Esophagus (tissue), 2 donors: ENCODE measurements around the gene GTF3C1. TPM values are rescaled to one million over a fixed set of nuclear protein-coding genes. Genes with fewer than 3 reads are reported as not detected.
A peak's percentile ranks its signal among the peaks of the same experiment; 100 is the strongest.

Source experiments
- H3K27ac ChIP-seq, 2 donors: one replicate each; pipeline ENCODE4 v1.5.1; 2013; ENCODE audit warnings: low read depth in 2 of 2, mild to moderate bottlenecking in 2 of 2, inconsistent platforms in 1 of 2, low read length in 1 of 2, moderate library complexity in 1 of 2
- H3K27me3 ChIP-seq, 2 donors: one replicate each; pipeline ENCODE4 v1.6.1; 2013; ENCODE audit warnings: low read length in 2 of 2, control low read depth in 1 of 2, mild to moderate bottlenecking in 1 of 2; ENCODE audit not compliant: insufficient read depth in 2 of 2, control insufficient read depth in 1 of 2
- H3K36me3 ChIP-seq, 2 donors: one replicate each; pipeline ENCODE4 v1.6.1; 2013; ENCODE audit warnings: low read length in 1 of 2; ENCODE audit not compliant: control insufficient read depth in 2 of 2, insufficient read depth in 2 of 2
- H3K4me1 ChIP-seq, 2 donors: one replicate each; pipeline ENCODE4 v1.6.1; 2013; ENCODE audit warnings: low read length in 1 of 2; ENCODE audit not compliant: control insufficient read depth in 2 of 2, insufficient read depth in 2 of 2
- H3K4me3 ChIP-seq, 2 donors: one replicate each; pipeline ENCODE4 v1.5.1; 2013; ENCODE audit warnings: low read length in 2 of 2, mild to moderate bottlenecking in 2 of 2, low read depth in 1 of 2, moderate library complexity in 1 of 2
- H3K9me3 ChIP-seq, 2 donors: one replicate each; pipeline ENCODE4 v1.6.1; 2013; ENCODE audit warnings: mild to moderate bottlenecking in 2 of 2, low read depth in 1 of 2, low read length in 1 of 2, moderate library complexity in 1 of 2; ENCODE audit not compliant: control insufficient read depth in 2 of 2, insufficient read depth in 1 of 2
- WGBS, 2 donors: extraction: QIAGEN DNeasy Blood & Tissue Kit; methylation state at CpG; one replicate each; pipeline ENCODE4 v1.1.7; 2013; 5-methylcytosine and 5-hydroxymethylcytosine counted together
- polyA plus RNA-seq, 2 donors: library from polyadenylated mRNA; stranded (reverse); fragments of 200-250 nt; gene quantifications; one replicate each; pipeline ENCODE4 v1.2.3, GENCODE V29; 2013
- donor health status: healthy with polysubstance abuse.
- donor health status: Bipolar disorder and iron deficiency.

GTF3C1 gene
- polyA plus RNA-seq, 2 donors = 85.4 to 109 TPM

GRCh38 chr16:27547851-27548250, 1.9 kb downstream of the GTF3C1 start:
- H3K27me3 ChIP-seq = no peaks in the 10 kb centered on the region
- peaks cover 0 to 16% of the 10 kb centered on the region in 2 donors for H3K36me3 ChIP-seq
- no peaks in the 10 kb centered on the region for H3K9me3 ChIP-seq
- H3K4me3 ChIP-seq = peak overlapping the region in 1 of 2 donors; percentile 5
- 78 to 82% methylated on average over 2 of the region's 2 CpGs for WGBS, 2 donors
- H3K4me1 ChIP-seq = peaks cover 0 to 6% of the 10 kb centered on the region in 2 donors
- H3K27ac ChIP-seq = peak overlapping the region; percentile 90 to 96

- Histone ChIP-seq H3K27ac (peak overlapping the region; percentile 90 to 96), H3K27me3 (no peaks in the 10 kb centered on the region), H3K4me3 (peak overlapping the region in 1 of 2 donors; percentile 1), H3K9me3 (no peaks in the 10 kb centered on the region), H3K4me1 (peaks cover 0 to 6% of the 10 kb centered on the region in 2 donors), H3K36me3 (peaks cover 0 to 20% of the 10 kb centered on the region in 2 donors)
- 44 to 51% methylated on average over 4 of the region's 4 CpGs for WGBS, 2 donors
These were observed 2.6 kb downstream of the GTF3C1 start for GRCh38 chr16:27547134-27547533.

DNA sequence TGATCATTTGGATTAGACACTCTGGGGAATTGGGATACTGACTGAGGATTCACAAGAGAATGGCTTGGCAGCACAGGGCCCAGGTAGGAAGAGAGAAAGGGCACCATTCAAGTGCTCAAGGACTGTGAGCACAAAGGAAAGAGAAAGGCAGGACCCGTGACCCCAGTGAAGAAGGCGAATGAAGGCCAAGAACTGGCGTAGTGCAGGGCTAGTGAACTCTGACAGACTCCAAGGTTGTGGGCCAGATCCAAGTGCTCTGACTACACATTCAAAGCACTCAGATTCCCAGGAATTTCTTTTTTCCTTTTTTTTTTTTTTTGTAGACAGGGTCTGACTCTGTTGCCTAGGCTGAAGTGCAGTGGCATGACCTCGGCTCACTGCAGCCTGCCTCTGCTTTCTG, 5.0 kb downstream of the GTF3C1 start:
- WGBS, 2 donors = 93 to 97% methylated on average over 4 of the region's 4 CpGs

GRCh38 chr16:27543801-27544200, 5.9 kb downstream of the GTF3C1 start:
- Histone ChIP-seq H3K27me3 (no peaks in the 10 kb centered on the region), H3K9me3 (no peaks in the 10 kb centered on the region), H3K4me1 (peaks cover 0 to 6% of the 10 kb centered on the region in 2 donors), H3K4me3 (no peak overlapping the region), H3K27ac (no peak overlapping the region), H3K36me3 (peaks cover 22 to 36% of the 10 kb centered on the region in 2 donors)
- WGBS, 2 donors = 84 to 92% methylated on average over 3 of the region's 3 CpGs

More for the DNA sequence above, 5.0 kb downstream of the GTF3C1 start:
- no peaks in the 10 kb centered on the region for H3K9me3 ChIP-seq
- H3K4me3 ChIP-seq = no peak overlapping the region
- no peaks in the 10 kb centered on the region for H3K27me3 ChIP-seq
- no peak overlapping the region for H3K27ac ChIP-seq
- peaks cover 0 to 6% of the 10 kb centered on the region in 2 donors for H3K4me1 ChIP-seq
- peaks cover 16 to 31% of the 10 kb centered on the region in 2 donors for H3K36me3 ChIP-seq

- H3K27me3 ChIP-seq = no peaks in the 10 kb centered on the region
- 78% methylated on average over 5 of the region's 5 CpGs for WGBS, 2 donors
- peaks cover 34 to 51% of the 10 kb centered on the region in 2 donors for H3K36me3 ChIP-seq
- no peak overlapping the region for H3K27ac ChIP-seq
- no peak overlapping the region for H3K4me3 ChIP-seq
- H3K9me3 ChIP-seq = no peaks in the 10 kb centered on the region
- H3K4me1 ChIP-seq = no peaks in the 10 kb centered on the region
These were observed 10.1 kb downstream of the GTF3C1 start for GRCh38 chr16:27539636-27540035.

DNA sequence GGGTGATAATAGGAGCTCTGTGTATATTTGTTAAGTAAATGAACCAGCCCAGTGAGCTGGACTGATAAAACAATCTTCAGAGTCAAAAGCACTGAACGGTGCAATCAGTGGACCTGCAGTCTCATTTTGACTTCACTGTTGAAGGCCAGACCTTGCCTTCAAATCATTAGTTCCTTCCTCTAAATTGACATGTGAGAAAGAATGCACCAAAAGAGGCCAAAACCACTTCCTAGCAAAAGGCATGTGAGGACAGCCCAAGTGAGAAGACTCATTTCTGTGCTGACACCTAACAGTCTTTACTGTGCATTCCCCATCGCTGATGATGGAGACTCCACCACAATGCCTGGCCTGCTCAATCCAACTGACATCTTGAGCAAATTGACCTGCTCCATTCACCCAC, 10.6 kb downstream of the GTF3C1 start:
- no peaks in the 10 kb centered on the region for H3K27me3 ChIP-seq
- 85 to 95% methylated on average over 2 of the region's 2 CpGs for WGBS, 2 donors
- peaks cover 37 to 50% of the 10 kb centered on the region in 2 donors for H3K36me3 ChIP-seq

GRCh38 chr16:27538528-27538927, 11.2 kb downstream of the GTF3C1 start:
- Histone ChIP-seq H3K9me3 (no peaks in the 10 kb centered on the region), H3K36me3 (peaks cover 37 to 47% of the 10 kb centered on the region in 2 donors), H3K4me1 (peaks cover 0 to 2% of the 10 kb centered on the region in 2 donors), H3K27ac (no peak overlapping the region), H3K4me3 (no peak overlapping the region), H3K27me3 (no peaks in the 10 kb centered on the region)
- 69 to 82% methylated on average over 5 of the region's 5 CpGs for WGBS, 2 donors

More for the DNA sequence above, 10.6 kb downstream of the GTF3C1 start:
- Histone ChIP-seq H3K4me1 (peaks cover 0 to 2% of the 10 kb centered on the region in 2 donors), H3K9me3 (no peaks in the 10 kb centered on the region), H3K4me3 (no peak overlapping the region), H3K27ac (no peak overlapping the region)

GRCh38 chr16:27534256-27534655, 15.5 kb downstream of the GTF3C1 start:
- H3K36me3 ChIP-seq = peaks cover 27 to 61% of the 10 kb centered on the region in 2 donors
- H3K27ac ChIP-seq = no peak overlapping the region
- 86 to 89% methylated on average over 4 of the region's 4 CpGs for WGBS, 2 donors
- H3K4me3 ChIP-seq = no peak overlapping the region
- no peaks in the 10 kb centered on the region for H3K27me3 ChIP-seq
- no peaks in the 10 kb centered on the region for H3K9me3 ChIP-seq
- peaks cover 0 to 2% of the 10 kb centered on the region in 2 donors for H3K4me1 ChIP-seq

DNA sequence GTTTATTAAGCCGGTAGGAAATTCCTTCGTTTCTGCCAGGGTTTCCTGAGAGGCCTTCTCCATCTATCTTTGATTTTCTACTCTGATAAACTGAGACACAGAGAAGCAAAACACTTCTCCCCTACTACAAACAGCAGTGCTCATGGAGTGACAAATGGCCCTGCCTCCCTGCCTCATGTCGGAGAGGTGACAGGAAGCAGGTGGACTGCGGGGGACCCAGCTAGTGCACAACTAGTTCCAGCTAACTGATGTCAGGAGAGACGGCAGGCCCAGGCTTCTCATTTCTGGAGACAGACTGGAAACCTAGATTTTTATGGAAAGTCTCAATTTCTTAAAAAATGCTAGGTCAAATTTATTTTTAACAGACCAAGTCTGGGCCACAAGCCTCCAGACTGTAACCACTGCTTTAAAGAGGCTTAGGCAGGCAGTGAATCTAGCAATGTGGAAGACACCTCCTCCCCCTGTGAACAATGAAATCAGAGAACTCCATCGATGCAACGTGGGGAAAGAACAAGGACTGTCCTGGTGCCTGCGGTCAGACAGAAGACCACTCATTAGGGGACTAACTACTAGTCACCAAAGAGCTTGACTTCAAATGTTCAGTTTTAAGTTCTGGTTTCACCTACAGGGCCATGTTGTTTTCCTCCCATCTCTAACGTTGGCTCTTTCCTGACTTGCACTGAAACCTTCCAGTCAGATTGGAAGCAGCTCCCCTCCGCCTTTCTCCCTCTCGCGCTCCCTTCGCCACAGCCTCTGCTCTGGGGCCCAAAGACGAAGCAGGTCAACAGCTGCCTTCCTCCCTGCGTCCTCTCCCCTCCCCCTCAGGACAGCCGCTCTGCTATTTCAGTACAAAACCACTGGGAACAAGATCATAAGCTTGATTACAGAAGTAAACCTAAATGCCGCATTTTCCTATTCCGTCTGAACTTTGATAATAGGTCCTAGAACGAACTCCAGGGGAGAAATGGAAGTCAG, 17.6 kb downstream of the GTF3C1 start:
- Histone ChIP-seq H3K36me3 (peaks cover 23 to 57% of the 10 kb centered on the region in 2 donors), H3K4me1 (peaks cover 0 to 2% of the 10 kb centered on the region in 2 donors), H3K27me3 (no peaks in the 10 kb centered on the region), H3K4me3 (no peak overlapping the region), H3K27ac (no peak overlapping the region), H3K9me3 (no peaks in the 10 kb centered on the region)
- WGBS, 2 donors = 72 to 74% methylated on average over 19 of the region's 19 CpGs
